ENCODE measurements around the gene ZNF750.

DNA sequence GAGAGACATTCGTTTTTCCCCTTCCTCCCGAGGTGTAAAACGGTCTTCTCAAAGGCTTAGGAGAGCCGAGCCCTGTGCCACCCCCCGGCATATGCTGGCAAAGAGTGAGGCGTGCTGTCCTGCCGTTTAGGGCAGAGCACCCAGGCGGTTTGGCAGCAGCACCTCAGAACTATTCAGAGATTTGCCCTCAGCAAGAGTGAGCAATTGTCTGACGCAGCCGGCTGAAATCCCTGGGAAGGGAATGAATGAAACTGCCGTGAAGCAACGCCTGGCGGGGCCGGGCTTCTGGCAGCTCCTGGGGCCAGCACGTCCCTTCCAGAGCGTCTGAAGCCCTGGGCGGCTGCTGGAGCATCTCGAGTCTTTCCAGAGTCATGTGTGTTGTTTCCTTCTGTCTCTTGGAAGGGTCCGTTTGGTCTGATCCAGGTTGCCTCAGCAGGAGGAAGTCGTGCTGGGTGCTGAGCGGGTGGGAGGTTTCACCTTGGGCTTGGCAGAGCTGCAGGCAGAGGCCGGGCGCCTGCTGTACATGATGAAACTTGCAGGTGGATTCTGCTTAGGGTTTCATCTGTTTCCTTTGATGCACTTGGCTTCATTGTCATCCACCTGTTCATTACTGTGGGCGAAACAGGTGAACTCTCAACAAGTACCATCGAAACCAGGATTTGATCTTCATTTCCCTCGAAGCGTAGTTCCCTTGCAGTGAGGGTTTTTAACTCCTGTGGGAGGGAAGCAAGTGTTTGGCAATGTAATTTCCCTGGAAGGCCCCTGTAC, 52.6 kb downstream of the ZNF750 start:
- no peak for TF ChIP-seq POLR2A (IDR thresholded peaks at IDR 0.05)
- TF ChIP-seq, protein P1, sequence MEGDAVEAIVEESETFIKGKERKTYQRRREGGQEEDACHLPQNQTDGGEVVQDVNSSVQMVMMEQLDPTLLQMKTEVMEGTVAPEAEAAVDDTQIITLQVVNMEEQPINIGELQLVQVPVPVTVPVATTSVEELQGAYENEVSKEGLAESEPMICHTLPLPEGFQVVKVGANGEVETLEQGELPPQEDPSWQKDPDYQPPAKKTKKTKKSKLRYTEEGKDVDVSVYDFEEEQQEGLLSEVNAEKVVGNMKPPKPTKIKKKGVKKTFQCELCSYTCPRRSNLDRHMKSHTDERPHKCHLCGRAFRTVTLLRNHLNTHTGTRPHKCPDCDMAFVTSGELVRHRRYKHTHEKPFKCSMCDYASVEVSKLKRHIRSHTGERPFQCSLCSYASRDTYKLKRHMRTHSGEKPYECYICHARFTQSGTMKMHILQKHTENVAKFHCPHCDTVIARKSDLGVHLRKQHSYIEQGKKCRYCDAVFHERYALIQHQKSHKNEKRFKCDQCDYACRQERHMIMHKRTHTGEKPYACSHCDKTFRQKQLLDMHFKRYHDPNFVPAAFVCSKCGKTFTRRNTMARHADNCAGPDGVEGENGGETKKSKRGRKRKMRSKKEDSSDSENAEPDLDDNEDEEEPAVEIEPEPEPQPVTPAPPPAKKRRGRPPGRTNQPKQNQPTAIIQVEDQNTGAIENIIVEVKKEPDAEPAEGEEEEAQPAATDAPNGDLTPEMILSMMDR (IDR thresholded peaks at IDR 0.05), result no peak
- TF ChIP-seq POLR2AphosphoS5 (IDR thresholded peaks at IDR 0.05), result peak in 1 of 3 donors; percentile 27
- no peak for TF ChIP-seq EP300 (IDR thresholded peaks at IDR 0.05)

Measured in suprapubic skin (tissue), 4 donors.